ENCODE measurements around the gene METAP1D. TPM values are rescaled to one million over a fixed set of nuclear protein-coding genes. Genes with fewer than 3 reads are reported as not detected.

METAP1D gene
- total RNA-seq, 1 experiment from 2014 or later = 5.2 TPM

DNA sequence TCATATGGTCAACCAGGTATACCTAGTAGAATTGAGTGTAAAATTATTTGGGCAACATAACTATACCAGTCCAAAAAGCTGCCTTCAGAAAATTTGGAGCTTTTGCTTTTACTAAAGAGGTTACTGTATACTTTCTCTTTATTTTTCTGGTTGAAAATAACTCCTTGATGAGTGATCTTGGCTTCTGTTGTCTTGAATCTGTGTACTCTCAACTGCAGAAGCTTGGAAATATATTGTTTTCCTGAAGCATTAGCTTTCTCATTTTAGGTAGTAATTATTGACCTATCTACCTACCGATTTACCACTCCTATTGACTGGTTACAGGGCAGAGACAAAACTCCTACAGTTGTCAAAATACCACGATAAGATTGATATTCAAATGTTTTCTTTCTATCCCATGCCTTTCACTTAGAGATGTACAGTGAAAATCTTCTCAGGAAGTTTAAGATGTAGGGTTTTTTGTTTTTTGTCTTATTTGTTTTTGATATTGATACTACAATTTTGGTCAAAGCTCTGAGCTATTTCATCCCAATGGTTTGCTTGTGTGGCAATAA lies 49.9 kb downstream of the METAP1D start:
- no peak overlapping the region for H3T11ph ChIP-seq (ENCODE audit: low read length)
- H3K9ac ChIP-seq (ENCODE audit: extremely low read depth, insufficient read length, low read length) = no peak overlapping the region
- H3K18ac ChIP-seq (ENCODE audit: insufficient read length, low read depth, low read length) = no peak overlapping the region
- H3K9me3 ChIP-seq (ENCODE audit: control insufficient read depth, low read depth, low read length) = no peaks in the 10 kb centered on the region
- no peak overlapping the region for H2BK15ac ChIP-seq (ENCODE audit: low read depth, low read length)
- no peak overlapping the region for H3K56ac ChIP-seq (ENCODE audit: insufficient read length, low read depth, low read length)
- no peak overlapping the region for H4K5ac ChIP-seq (ENCODE audit: insufficient read length, low read depth, low read length)
- no peak overlapping the region for H2AK5ac ChIP-seq (ENCODE audit: insufficient read length, low read length)
- H3K4ac ChIP-seq (ENCODE audit: low read depth, low read length) = no peak overlapping the region
- H3K4me2 ChIP-seq (ENCODE audit: insufficient read depth, insufficient read length, low read length) = no peak overlapping the region
- no peaks in the 10 kb centered on the region for H3K27me3 ChIP-seq (ENCODE audit: insufficient read depth, low read length)
- Mint-ChIP-seq H3K4me1 (no peaks in the 10 kb centered on the region), H3K9me3 (no peaks in the 10 kb centered on the region), H3K27ac (no peak overlapping the region), H3K36me3 (ENCODE audit: insufficient read depth in 1 of 3, low read depth in 3 of 3) (no peaks in the 10 kb centered on the region), H3K27me3 (ENCODE audit: low read depth) (no peaks in the 10 kb centered on the region), H3K4me3 (no peak overlapping the region)
- H4K8ac ChIP-seq (replicated peaks; ENCODE audit: insufficient read length, low read depth, low read length) = no peak overlapping the region
- H3K79me2 ChIP-seq (ENCODE audit: insufficient read depth, low read length) = no peaks in the 10 kb centered on the region
- DNase-seq = no peak
- TF ChIP-seq, protein P1, sequence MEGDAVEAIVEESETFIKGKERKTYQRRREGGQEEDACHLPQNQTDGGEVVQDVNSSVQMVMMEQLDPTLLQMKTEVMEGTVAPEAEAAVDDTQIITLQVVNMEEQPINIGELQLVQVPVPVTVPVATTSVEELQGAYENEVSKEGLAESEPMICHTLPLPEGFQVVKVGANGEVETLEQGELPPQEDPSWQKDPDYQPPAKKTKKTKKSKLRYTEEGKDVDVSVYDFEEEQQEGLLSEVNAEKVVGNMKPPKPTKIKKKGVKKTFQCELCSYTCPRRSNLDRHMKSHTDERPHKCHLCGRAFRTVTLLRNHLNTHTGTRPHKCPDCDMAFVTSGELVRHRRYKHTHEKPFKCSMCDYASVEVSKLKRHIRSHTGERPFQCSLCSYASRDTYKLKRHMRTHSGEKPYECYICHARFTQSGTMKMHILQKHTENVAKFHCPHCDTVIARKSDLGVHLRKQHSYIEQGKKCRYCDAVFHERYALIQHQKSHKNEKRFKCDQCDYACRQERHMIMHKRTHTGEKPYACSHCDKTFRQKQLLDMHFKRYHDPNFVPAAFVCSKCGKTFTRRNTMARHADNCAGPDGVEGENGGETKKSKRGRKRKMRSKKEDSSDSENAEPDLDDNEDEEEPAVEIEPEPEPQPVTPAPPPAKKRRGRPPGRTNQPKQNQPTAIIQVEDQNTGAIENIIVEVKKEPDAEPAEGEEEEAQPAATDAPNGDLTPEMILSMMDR (conservative IDR thresholded peaks at IDR 0.05) = no peak
- H3K23me2 ChIP-seq (ENCODE audit: insufficient read length, low read depth, low read length, poor library complexity, severe bottlenecking) = no peaks in the 10 kb centered on the region
- H3K27ac ChIP-seq (ENCODE audit: insufficient read length, low read depth, low read length) = no peak overlapping the region
- no peak overlapping the region for H3K14ac ChIP-seq (ENCODE audit: insufficient read depth, low read length)
- H4K91ac ChIP-seq (ENCODE audit: insufficient read length, low read depth, low read length) = no peak overlapping the region
- H2BK120ac ChIP-seq (ENCODE audit: low read depth, low read length, poor library complexity, severe bottlenecking) = no peak overlapping the region
- H3K23ac ChIP-seq (ENCODE audit: insufficient read length, low read depth, low read length) = no peak overlapping the region
- H2BK12ac ChIP-seq (ENCODE audit: insufficient read length, low read depth, low read length) = no peak overlapping the region
- no peak overlapping the region for H2AFZ ChIP-seq (ENCODE audit: low read length)
- WGBS (ENCODE audit: extremely low coverage, insufficient read length, low lambda C conversion rate) = no CpG with 5 or more reads among the region's 2 CpGs
- no peaks in the 10 kb centered on the region for H4K20me1 ChIP-seq (ENCODE audit: control insufficient read depth, insufficient read depth, insufficient read length)
- no peaks in the 10 kb centered on the region for H3K4me1 ChIP-seq (ENCODE audit: insufficient read depth, low read length)
- no peaks in the 10 kb centered on the region for H3K79me1 ChIP-seq (ENCODE audit: insufficient read depth, low read depth, low read length, poor library complexity, severe bottlenecking)
- no peak overlapping the region for H2BK5ac ChIP-seq (ENCODE audit: insufficient read length, low read length)
- H2BK20ac ChIP-seq (ENCODE audit: low read depth, low read length, poor library complexity, severe bottlenecking) = no peak overlapping the region
